Measurements from ENCODE around the gene NEMP1. TPM values are rescaled to one million over a fixed set of nuclear protein-coding genes. Genes with fewer than 3 reads are reported as not detected.
A peak's percentile ranks its signal among the peaks of the same experiment; 100 is the strongest.

NEMP1 gene
- polyA plus RNA-seq, 1 donor (not counting 4 experiments of a cell fraction or from before 2014, with no cell fraction given) = 18.6 TPM

DNA sequence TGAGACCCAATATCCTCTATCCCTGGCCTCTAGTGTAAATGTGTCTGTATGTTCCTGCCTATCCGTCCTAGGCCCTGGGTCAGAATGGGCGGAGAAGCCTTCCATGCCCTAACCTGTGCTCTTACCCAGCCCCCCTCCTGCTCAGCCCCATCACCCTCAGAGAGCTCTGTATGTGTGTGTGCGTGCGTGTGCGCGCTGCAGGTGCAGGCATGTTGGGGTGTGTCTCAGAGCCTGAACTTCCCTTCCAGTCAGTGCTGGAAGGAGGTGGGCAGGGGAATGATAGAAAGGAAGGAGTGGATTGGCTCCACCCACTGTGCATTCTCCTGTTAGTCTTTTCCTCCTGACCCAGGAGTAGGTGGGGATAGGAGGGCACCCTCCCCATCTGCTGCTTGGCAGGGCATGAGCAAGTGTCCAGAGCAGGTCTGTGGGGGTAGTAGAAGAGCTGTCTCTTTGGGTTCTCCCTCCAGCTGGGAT lies 17.5 kb upstream of the NEMP1 start:
- peaks cover under 1% of the 10 kb centered on the region for H3K79me2 ChIP-seq (ENCODE audit: control insufficient read depth, insufficient read depth, low read length)
- peak overlapping the region; percentile 73 for H3K27ac ChIP-seq (ENCODE audit: control insufficient read depth, insufficient read depth, low read length)
- no peaks in the 10 kb centered on the region for H4K20me1 ChIP-seq (ENCODE audit: control insufficient read depth, extremely low read depth, insufficient read depth, low read length)
- DNase-seq (ENCODE audit: low read depth, low spot score) (peak; percentile 98), FAIRE-seq (peak; percentile 97)
- peak overlapping the region; percentile 37 for H3K4me2 ChIP-seq (ENCODE audit: control insufficient read depth, extremely low read depth, insufficient read depth, low read depth, low read length)
- peaks cover 4% of the 10 kb centered on the region for H3K9me1 ChIP-seq (ENCODE audit: control insufficient read depth, extremely low read depth, insufficient read depth, low read length)
- peak overlapping the region; percentile 29 for H3K9ac ChIP-seq (ENCODE audit: control insufficient read depth, extremely low read depth, insufficient read depth, low read length)
- H3K4me3 ChIP-seq (ENCODE audit: control insufficient read depth in 2 of 3, extremely low read depth in 1 of 3, insufficient read depth in 2 of 3, low read depth in 1 of 3, low read length in 3 of 3) = no peak overlapping the region
- H3K36me3 ChIP-seq (ENCODE audit: control insufficient read depth in 2 of 2, extremely low read depth in 1 of 2, insufficient read depth in 2 of 2, low read length in 2 of 2) = peaks cover 25 to 45% of the 10 kb centered on the region in 2 experiments
- H3K4me1 ChIP-seq (ENCODE audit: control insufficient read depth, extremely low read depth, insufficient read depth, low read length) = peaks cover 35% of the 10 kb centered on the region
- dilution Hi-C loops (cut with MboI; ENCODE audit: extremely low pct_ligation_motif_present, low sequenced_read_pairs) = no loop called here
- no peak overlapping the region for H2AFZ ChIP-seq (ENCODE audit: control insufficient read depth, low read length)
- H3K9me3 ChIP-seq (ENCODE audit: control insufficient read depth, low read depth, low read length) = no peaks in the 10 kb centered on the region
- TF ChIP-seq, protein P1, sequence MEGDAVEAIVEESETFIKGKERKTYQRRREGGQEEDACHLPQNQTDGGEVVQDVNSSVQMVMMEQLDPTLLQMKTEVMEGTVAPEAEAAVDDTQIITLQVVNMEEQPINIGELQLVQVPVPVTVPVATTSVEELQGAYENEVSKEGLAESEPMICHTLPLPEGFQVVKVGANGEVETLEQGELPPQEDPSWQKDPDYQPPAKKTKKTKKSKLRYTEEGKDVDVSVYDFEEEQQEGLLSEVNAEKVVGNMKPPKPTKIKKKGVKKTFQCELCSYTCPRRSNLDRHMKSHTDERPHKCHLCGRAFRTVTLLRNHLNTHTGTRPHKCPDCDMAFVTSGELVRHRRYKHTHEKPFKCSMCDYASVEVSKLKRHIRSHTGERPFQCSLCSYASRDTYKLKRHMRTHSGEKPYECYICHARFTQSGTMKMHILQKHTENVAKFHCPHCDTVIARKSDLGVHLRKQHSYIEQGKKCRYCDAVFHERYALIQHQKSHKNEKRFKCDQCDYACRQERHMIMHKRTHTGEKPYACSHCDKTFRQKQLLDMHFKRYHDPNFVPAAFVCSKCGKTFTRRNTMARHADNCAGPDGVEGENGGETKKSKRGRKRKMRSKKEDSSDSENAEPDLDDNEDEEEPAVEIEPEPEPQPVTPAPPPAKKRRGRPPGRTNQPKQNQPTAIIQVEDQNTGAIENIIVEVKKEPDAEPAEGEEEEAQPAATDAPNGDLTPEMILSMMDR (optimal IDR thresholded peaks at IDR 0.05 in 1 of 3, IDR thresholded peaks at IDR 0.05 in 1 of 3, conservative IDR thresholded peaks at IDR 0.05 in 1 of 3; ENCODE audit: extremely low read depth in 1 of 3, insufficient read depth in 2 of 3, low read length in 3 of 3) = no peak
- TF ChIP-seq EZH2 (IDR thresholded peaks at IDR 0.05; ENCODE audit: low read length) = no peak
- no peaks in the 10 kb centered on the region for H3K27me3 ChIP-seq (ENCODE audit: control insufficient read depth, extremely low read depth, insufficient read depth, low read length)

DNA sequence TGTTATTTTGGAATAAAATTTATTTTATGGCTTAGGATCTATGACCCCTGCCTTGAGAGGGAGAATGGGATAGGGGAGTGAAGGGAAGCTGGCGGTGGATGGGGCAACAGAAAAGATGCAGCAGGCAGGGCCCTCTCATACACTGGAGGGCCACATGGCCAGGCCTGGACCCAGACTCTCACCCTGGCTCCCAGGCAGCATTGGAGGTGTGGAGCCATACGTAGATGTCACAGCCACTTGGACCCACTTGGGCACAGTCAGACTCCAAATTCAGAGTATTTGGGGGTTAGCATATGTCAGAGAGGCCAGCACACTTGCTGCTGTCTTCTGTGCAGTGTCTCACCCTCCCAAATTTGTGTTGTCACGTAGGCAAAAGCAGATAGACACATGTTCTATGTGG lies 16.8 kb upstream of the NEMP1 start:
- H3K36me3 ChIP-seq (ENCODE audit: control insufficient read depth in 2 of 2, extremely low read depth in 1 of 2, insufficient read depth in 2 of 2, low read length in 2 of 2) = peaks cover 25 to 45% of the 10 kb centered on the region in 2 experiments
- H3K4me1 ChIP-seq (ENCODE audit: control insufficient read depth, extremely low read depth, insufficient read depth, low read length) = peaks cover 40% of the 10 kb centered on the region
- H3K79me2 ChIP-seq (ENCODE audit: control insufficient read depth, insufficient read depth, low read length) = peaks cover 8% of the 10 kb centered on the region
- no peaks in the 10 kb centered on the region for H3K27me3 ChIP-seq (ENCODE audit: control insufficient read depth, extremely low read depth, insufficient read depth, low read length)
- H3K9me1 ChIP-seq (ENCODE audit: control insufficient read depth, extremely low read depth, insufficient read depth, low read length) = peaks cover 4% of the 10 kb centered on the region
- DNase-seq (ENCODE audit: low read depth, low spot score) (no peak), FAIRE-seq (peak; percentile 13)
- dilution Hi-C loops (cut with MboI; ENCODE audit: extremely low pct_ligation_motif_present, low sequenced_read_pairs) = no loop called here
- H3K9ac ChIP-seq (ENCODE audit: control insufficient read depth, extremely low read depth, insufficient read depth, low read length) = peak overlapping the region; percentile 29
- TF ChIP-seq, protein P1 (optimal IDR thresholded peaks at IDR 0.05 in 1 of 3, IDR thresholded peaks at IDR 0.05 in 1 of 3, conservative IDR thresholded peaks at IDR 0.05 in 1 of 3; ENCODE audit: extremely low read depth in 1 of 3, insufficient read depth in 2 of 3, low read length in 3 of 3) = no peak
- no peak for TF ChIP-seq EZH2 (IDR thresholded peaks at IDR 0.05; ENCODE audit: low read length)
- H3K4me3 ChIP-seq (ENCODE audit: control insufficient read depth in 2 of 3, extremely low read depth in 1 of 3, insufficient read depth in 2 of 3, low read depth in 1 of 3, low read length in 3 of 3) = no peak overlapping the region
- peak overlapping the region; percentile 73 for H3K27ac ChIP-seq (ENCODE audit: control insufficient read depth, insufficient read depth, low read length)
- H3K4me2 ChIP-seq (ENCODE audit: control insufficient read depth, extremely low read depth, insufficient read depth, low read depth, low read length) = peak overlapping the region; percentile 37
- H3K9me3 ChIP-seq (ENCODE audit: control insufficient read depth, low read depth, low read length) = no peaks in the 10 kb centered on the region
- peaks cover 4% of the 10 kb centered on the region for H4K20me1 ChIP-seq (ENCODE audit: control insufficient read depth, extremely low read depth, insufficient read depth, low read length)
- no peak overlapping the region for H2AFZ ChIP-seq (ENCODE audit: control insufficient read depth, low read length)
